Thyroid gland (tissue), 4 donors: ENCODE data around the gene DAPK1. TPM values are rescaled to one million over a fixed set of nuclear protein-coding genes. Genes with fewer than 3 reads are reported as not detected.
A peak's percentile ranks its signal among the peaks of the same experiment; 100 is the strongest.

Experiments
- DNase-seq, 2 donors: peaks; one replicate each; pipeline ENCODE4 v3.0.0-alpha.2; 2019
- H3K27ac ChIP-seq, 3 donors: fragments of 200-600 bp; sonication (generic); 1 replicate in 2 of 3; 2 replicates in 1 of 3; pipeline ENCODE4 v1.5.1; 2016 to 2019; ENCODE audit warnings: mild to moderate bottlenecking in 1 of 3, moderate library complexity in 1 of 3
- H3K27me3 ChIP-seq: fragments of 200-600 bp; sonication (generic); one replicate; pipeline ENCODE4 v1.5.1; 2019
- H3K36me3 ChIP-seq, 2 donors: fragments of 200-600 bp; sonication (generic); one replicate each; pipeline ENCODE4 v1.5.1; 2016 to 2019
- H3K4me1 ChIP-seq, 2 donors: fragments of 200-600 bp; sonication (generic); one replicate each; pipeline ENCODE4 v1.5.1; 2017 to 2019
- H3K4me3 ChIP-seq, 3 donors: fragments of 200-600 bp; sonication (generic); replicated peaks in 1 of 3; 1 replicate in 2 of 3; 2 replicates in 1 of 3; pipeline ENCODE4 v1.5.1; 2016; ENCODE audit warnings: mild to moderate bottlenecking in 1 of 3
- H3K9me3 ChIP-seq: fragments of 200-600 bp; sonication (generic); one replicate; pipeline ENCODE4 v1.5.1; 2017
- CTCF ChIP-seq, 6 experiments: fragments of 200-600 bp in 3 of 6; fragments of 450-650 bp in 3 of 6; sonication (generic) in 3 of 6; IDR thresholded peaks; one replicate each; pipeline ENCODE4 v1.5.1; 2016 to 2019; ENCODE audit warnings: antibody characterized with exemption in 6 of 6, mild to moderate bottlenecking in 2 of 6, inconsistent platforms in 1 of 6, moderate library complexity in 1 of 6
- POLR2A ChIP-seq, 2 donors: fragments of 450-650 bp; IDR thresholded peaks; one replicate each; pipeline ENCODE4 v1.6.1; 2017; ENCODE audit warnings: antibody characterized with exemption in 2 of 2, mild to moderate bottlenecking in 2 of 2, moderate library complexity in 1 of 2
- WGBS, 2 donors: methylation state at CpG; one replicate each; pipeline ENCODE4 v1.1.5; 2017; 5-methylcytosine and 5-hydroxymethylcytosine counted together
- intact Hi-C: fragments of 100-400 bp; cut with DNase I; formaldehyde crosslinking; loops from one replicate; pipeline ENCODE4 v1.15.1; 2023
- total RNA-seq, 4 donors: library from RNA; depleted of rRNA; stranded (reverse); fragments of >200 nt; gene quantifications; one replicate each; pipeline ENCODE4 v1.2.3, GENCODE V29; 2016

DAPK1 gene
- total RNA-seq, 4 donors from 2014 or later: 32.0 to 76.2 (median 38.2) TPM

DNA sequence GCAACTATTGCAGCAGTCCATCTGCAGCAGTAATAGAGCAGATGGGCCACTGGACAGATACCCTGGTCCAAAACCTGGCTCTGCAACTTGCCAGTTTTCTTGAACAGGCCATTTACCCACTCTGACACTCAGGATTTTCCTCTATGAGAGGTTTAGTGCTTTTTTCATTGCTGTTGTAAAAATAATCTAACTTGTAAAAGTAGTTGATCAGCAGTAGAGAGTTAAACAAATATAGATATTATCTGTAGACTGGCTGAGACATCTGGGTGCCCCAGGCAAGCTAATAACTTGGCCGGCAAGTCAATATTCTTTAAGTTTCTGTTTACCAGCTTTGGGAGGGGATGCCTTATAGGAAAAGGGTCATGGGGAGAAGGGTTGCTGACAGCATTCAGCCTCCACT is 4.1 kb downstream of the DAPK1 start:
- Histone ChIP-seq H3K4me3 (no peak overlapping the region), H3K27ac (peak overlapping the region in 1 of 3 donors; percentile 13), H3K36me3 (no peaks in the 10 kb centered on the region), H3K27me3 (no peaks in the 10 kb centered on the region), H3K9me3 (no peaks in the 10 kb centered on the region), H3K4me1 (peaks cover 26 to 29% of the 10 kb centered on the region in 2 donors)
- no peak for DNase-seq
- TF ChIP-seq CTCF (IDR thresholded peaks at IDR 0.05): no peak
- no peak for TF ChIP-seq POLR2A (IDR thresholded peaks at IDR 0.05)
- intact Hi-C loops: no loop called here
- WGBS, 2 donors: 67 to 94% methylated on average over 1 of the region's 1 CpG

GRCh38 chr9:87502391-87503221 is 4.9 kb downstream of the DAPK1 start:
- Histone ChIP-seq H3K27me3 (no peaks in the 10 kb centered on the region), H3K4me3 (no peak overlapping the region), H3K27ac (peak overlapping the region in 1 of 3 donors; percentile 28), H3K36me3 (no peaks in the 10 kb centered on the region), H3K4me1 (peaks cover 21 to 29% of the 10 kb centered on the region in 2 donors), H3K9me3 (no peaks in the 10 kb centered on the region)
- WGBS, 2 donors: 77 to 84% methylated on average over 7 of the region's 7 CpGs
- TF ChIP-seq CTCF (IDR thresholded peaks at IDR 0.05) (no peak), POLR2A (IDR thresholded peaks at IDR 0.05) (no peak)
- DNase-seq: no peak
- intact Hi-C loops: no loop called here

- TF ChIP-seq CTCF (IDR thresholded peaks at IDR 0.05) (no peak), POLR2A (IDR thresholded peaks at IDR 0.05) (no peak)
- peaks cover 21 to 29% of the 10 kb centered on the region in 2 donors for H3K4me1 ChIP-seq
- intact Hi-C loops: no loop called here
- peak overlapping the region in 2 of 3 donors; percentile 28 to 67 for H3K27ac ChIP-seq
- no peak for DNase-seq
- H3K4me3 ChIP-seq: no peak overlapping the region
- H3K36me3 ChIP-seq: no peaks in the 10 kb centered on the region
- 88 to 96% methylated on average over 2 of the region's 2 CpGs for WGBS, 2 donors
- H3K27me3 ChIP-seq: no peaks in the 10 kb centered on the region
- no peaks in the 10 kb centered on the region for H3K9me3 ChIP-seq
Measured at GRCh38 chr9:87503430-87503829, 5.8 kb downstream of the DAPK1 start.

DNA sequence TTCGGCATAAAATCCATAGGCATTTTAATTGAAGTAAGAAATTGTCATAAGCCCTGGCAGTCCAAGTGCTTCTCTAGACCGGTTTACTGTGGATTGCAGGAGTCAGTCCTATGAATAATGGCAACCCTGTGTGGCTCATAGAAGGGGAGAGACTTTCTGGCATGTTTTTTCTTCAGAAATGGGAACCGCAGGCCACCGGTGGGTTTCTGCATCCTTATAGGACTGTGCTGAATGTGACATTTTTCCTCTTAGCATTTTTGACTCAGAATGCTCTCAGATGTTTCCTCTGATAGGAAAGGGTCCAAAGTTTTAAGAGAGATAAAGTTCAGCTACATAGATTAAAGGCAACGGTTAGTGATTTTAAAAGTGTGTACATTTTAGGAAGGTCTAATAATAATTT is 6.3 kb downstream of the DAPK1 start:
- Histone ChIP-seq H3K27me3 (no peaks in the 10 kb centered on the region), H3K27ac (peak overlapping the region; percentile 28 to 67 (median 36)), H3K4me3 (no peak overlapping the region), H3K36me3 (no peaks in the 10 kb centered on the region), H3K4me1 (peaks cover 21 to 29% of the 10 kb centered on the region in 2 donors), H3K9me3 (no peaks in the 10 kb centered on the region)
- intact Hi-C loops: no loop called here
- no peak for DNase-seq
- 59 to 64% methylated on average over 5 of the region's 5 CpGs for WGBS, 2 donors
- TF ChIP-seq POLR2A (IDR thresholded peaks at IDR 0.05) (no peak), CTCF (IDR thresholded peaks at IDR 0.05) (no peak)

GRCh38 chr9:87504938-87505337 is 7.3 kb downstream of the DAPK1 start:
- Histone ChIP-seq H3K27ac (peak overlapping the region in 1 of 3 donors; percentile 36), H3K27me3 (no peaks in the 10 kb centered on the region), H3K9me3 (no peaks in the 10 kb centered on the region), H3K36me3 (no peaks in the 10 kb centered on the region), H3K4me1 (peaks cover 17 to 22% of the 10 kb centered on the region in 2 donors), H3K4me3 (no peak overlapping the region)
- TF ChIP-seq CTCF (IDR thresholded peaks at IDR 0.05): no peak
- TF ChIP-seq POLR2A (IDR thresholded peaks at IDR 0.05): no peak
- intact Hi-C loops: no loop called here
- no peak for DNase-seq
